HG03342 (cell line): ENCODE data around the gene AKT1S1.

Experiments
- ATAC-seq: cut with Tn5 transposase; IDR thresholded peaks from one replicate; pipeline ENCODE4 v1.9.1; 2021; ENCODE audit warnings: mild to moderate bottlenecking, moderate library complexity; ENCODE audit not compliant: unreplicated experiment

Gene AKT1S1

DNA sequence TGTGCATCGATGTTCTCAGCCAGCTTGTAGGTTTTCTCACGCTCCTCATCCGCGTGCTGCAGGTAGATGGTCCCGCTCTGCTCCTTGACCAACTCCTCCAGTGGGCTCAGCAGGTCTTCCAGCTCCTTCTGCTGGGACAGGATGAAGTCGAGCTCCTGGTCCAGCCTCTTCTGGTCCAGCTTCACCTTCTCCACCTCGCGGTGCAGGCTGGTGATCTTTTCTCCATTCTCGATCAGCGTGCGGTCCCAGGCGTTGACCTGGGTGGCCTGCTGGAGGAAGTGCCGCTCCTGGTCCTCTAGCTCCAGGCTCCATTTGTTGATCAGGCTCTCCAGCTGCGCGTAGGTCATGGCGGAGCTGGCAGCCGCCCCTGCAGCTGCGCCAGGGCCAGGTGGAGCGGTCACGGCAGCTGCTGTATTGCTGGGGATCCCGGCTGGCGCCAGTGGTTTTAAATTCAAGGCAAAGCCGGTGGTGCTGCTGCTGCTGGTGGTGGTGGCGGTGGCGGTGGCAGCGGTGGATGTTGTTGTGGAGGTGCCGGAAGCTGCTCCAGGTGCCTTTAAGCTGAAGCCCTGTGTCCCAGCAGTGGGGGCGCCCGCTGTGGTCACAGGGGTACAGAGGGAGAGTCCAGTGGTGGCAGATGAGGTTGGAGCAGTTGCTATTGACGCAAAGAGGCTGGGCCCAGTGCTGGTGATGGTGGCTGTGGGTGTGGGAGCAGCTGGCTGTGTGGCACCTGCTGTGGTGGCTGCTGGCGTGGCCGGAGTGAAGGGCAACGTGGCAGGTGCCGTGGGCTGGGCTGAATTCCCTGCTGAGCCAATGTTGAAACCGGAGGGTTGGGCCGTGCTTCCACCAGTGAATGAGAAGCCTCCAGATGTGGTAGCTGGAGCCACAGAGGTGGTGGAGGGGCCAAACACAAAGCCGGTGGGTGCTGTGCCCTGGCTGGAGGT is 31.6 kb upstream of the AKT1S1 start:
- ATAC-seq = no peak

GRCh38 chr19:49907745-49908446 is 30.7 kb upstream of the AKT1S1 start:
- peak; percentile 47 for ATAC-seq

GRCh38 chr19:49906879-49907564 is 29.9 kb upstream of the AKT1S1 start:
- no peak for ATAC-seq

- no peak for ATAC-seq
These were observed 27.0 kb upstream of the AKT1S1 start for GRCh38 chr19:49904136-49904535.

DNA sequence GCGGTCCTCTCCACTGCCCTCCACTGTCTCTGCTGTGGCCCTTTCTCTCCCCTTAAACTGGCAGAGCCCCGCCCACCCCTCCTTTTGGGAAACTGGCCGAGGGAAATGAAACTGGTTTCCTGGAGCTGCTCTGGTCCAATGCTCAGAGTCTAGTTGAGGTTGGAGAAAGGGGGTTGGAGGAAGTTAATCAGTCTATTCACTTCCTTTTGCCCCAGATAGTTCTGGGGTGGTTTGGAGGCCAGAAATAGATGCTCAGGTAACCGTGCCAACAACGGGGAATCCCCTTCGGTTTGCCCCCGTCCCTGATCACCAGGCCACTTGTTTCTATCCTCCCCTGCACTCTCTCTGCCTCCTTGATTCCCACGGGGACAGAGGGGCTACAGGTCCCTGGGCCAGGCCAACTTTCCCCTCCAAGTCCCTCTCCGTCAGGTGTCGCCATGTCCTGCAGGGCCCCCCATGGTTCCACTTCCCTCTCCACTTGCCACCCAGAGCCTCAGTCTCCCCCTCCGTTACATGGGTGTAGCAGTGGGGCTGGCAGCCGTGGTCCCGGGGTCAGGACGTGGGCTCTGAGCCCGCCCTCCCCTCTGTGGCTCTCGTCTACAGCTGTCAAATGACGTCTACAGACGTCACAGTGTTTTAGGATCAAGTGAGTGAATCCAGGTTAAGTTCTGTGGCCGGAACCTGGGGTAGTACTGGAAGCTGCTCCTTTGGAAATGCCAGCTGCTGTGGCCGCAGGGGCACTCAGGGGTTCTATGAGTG is 19.9 kb upstream of the AKT1S1 start, which contains the start of gene IL4I1:
IL4I1 (minus strand) TSS at position 25 of the 759 bp plus-strand sequence. CDS start 727 bp downstream, outside the sequence.
- ATAC-seq = peak; percentile 50

DNA sequence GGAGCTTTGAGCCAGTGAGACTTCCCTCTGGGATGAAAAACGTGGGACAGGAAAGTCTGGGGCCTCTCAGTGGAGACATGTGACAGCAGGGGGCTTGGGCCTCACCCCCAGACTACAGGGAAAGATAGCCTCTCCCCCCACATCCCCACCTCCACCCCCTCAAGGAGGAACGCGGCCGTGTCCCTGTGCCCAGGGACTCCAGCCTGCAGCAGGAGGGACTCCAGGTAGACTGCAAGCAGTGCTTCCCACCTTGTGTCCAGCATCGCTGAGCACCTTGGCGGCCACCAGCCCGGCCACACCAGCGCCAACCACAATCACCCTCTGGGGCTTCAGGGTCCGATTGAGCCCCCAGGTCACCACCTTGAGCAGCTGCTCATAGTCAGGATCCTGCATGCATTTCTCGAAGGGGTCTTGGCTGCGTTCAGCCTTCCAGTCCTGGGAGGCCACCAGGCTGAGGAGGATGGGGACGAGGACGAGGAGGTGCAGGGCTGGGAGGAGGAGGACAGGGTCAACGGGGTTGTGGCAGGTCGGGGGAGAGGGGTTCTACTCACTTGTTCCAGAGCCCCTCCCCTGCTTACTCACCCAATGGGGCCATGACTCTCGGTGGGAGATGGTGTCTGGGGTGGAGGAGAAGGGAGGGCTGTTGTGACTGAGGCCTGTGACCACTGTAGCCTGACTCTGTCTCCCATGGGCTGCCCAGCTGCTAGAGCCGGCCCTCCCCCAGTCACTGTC is 18.6 kb upstream of the AKT1S1 start:
- ATAC-seq = no peak

GRCh38 chr19:49894879-49895565 is 17.9 kb upstream of the AKT1S1 start:
- ATAC-seq = no peak

- ATAC-seq = no peak
These were observed 17.0 kb upstream of the AKT1S1 start for GRCh38 chr19:49894011-49894664.

- ATAC-seq = no peak
These were observed 15.6 kb upstream of the AKT1S1 start for GRCh38 chr19:49892716-49893115.

DNA sequence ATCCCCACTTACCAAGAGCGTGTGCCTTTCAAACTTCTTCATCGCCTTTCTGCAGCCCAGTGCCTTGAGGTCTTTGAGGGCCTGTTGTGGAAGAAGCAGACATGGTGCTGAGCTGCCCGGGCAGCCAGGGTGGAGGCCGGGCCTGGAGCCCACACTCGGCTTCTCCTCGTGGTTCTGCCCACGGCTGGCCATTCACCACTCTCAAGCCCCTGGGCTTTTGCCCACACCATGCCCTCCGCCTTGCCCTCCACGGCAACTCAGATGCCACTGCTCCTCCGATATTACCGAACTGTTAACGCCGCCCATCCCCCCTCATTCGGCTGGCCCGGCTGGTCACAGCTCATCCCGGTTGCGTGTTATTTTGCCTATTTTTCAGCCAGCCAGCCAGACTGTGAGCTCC is 14.2 kb upstream of the AKT1S1 start:
- no peak for ATAC-seq

- peak; percentile 16 for ATAC-seq
These were observed 13.5 kb upstream of the AKT1S1 start for GRCh38 chr19:49890349-49891311.

DNA sequence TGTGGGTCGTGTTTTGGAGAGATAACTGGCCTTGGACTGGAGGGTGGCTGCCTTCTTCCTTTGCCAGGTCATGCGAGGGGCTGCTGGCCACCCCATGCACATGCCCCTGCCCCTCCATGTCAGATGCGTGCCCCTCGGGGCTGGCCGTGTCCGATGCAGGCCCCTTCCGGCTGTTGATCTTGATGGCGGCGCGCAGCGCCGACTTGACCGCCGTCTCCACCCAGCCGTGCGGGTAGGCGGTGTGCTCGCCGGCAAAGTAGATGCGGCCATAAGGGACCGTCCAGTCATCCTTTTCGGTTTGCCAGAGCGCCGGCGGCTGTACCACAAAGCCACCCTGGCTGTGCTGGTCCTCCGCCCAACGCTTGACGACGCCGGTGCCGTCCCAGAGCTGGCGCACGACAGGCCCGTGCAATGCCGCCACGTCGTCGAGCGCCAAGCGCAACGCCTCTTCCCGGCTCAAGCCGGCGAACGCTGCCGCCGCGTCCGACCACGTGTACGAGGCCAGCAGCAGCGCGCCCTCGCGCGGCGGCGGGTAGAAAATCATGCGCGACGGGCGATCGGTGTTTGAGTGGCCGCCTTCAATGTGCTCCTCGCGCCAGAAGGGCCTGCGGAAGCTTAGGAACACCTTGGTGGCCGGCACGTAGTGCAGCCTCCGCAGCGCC is 12.7 kb upstream of the AKT1S1 start:
- ATAC-seq = peak; percentile 34

- no peak for ATAC-seq
These were observed 12.0 kb upstream of the AKT1S1 start for GRCh38 chr19:49889038-49889686.

DNA sequence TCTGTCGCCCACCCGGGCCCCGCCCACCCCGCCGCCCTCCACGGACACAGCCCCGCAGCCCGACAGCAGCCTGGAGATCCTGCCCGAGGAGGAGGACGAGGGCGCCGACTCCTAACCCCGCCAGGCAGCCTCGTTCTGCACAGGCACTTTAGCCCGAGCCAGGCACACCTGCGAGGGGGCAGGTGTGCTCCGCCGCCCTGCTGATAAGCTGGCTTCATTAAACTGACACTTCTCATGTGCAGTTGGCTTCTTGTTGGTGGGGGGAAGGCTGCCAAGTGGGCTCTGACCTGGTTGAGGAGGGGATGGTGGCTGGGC is 11.3 kb upstream of the AKT1S1 start:
- no peak for ATAC-seq

DNA sequence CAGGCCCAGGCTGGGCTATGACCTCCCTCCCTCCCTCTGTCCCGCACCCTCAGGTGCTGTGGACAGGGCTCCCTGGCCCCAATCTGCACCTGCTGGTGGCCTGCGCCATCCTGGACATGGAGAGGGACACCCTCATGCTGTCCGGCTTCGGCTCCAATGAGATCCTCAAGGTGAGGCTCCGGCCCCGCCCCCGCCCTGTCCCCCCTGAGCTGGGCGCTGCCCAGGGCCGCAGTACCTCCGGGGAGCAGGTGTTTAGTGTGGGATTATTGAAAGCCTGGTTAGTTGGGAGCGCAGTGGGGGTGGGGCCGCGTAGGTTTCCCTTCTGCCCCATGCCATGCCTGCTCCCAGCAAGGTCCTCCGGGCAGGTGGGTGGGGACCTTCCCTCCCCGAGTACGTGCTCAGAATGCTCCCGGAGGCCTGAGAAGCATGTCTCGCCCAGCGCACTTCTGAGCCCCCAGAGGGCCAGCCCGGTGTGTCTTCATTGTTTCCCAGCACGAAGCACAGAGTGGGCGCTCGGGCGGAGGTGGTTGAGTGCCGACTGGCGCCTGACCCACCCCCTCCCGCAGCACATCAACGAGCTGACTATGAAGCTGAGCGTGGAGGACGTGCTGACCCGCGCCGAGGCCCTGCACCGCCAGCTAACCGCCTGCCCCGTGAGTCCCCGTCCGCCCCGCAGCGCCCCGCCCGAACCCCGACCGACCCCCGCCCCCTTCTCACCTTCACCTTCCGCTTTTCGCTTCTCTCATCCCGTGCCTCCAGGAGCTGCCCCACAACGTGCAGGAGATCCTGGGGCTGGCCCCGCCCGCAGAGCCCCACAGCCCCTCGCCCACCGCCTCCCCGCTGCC is 10.7 kb upstream of the AKT1S1 start:
- no peak for ATAC-seq
